ENCODE measurements around the gene GABRD. TPM values are rescaled to one million over a fixed set of nuclear protein-coding genes. Genes with fewer than 3 reads are reported as not detected.

Gene GABRD
- total and polyA plus RNA-seq, 12 donors, result 0.30 to 1.1 (median 0.49) TPM; not detected in 2

DNA sequence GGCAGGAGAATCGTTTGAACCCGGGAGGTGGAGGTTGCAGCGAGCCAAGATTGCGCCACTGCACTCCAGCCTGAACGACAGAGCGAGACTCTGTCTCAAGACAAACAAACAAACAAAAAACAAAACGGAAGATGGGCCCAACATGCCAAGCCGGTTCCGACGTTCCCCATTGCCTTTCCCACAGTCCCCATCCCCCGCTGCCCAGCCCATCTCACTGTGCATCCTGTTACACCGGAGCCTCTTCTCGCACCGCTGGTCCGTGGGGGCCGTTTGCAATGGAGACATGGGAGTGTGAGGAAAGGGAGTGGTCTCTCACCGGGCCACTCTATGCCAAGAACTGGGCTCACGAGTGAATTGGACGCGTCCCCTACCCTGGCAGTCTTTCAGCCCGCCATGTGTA lies 14.3 kb upstream of the GABRD start:
- Histone ChIP-seq H3K27me3 (peaks cover 4 to 79% (median 73%) of the 10 kb centered on the region in 7 donors), H3K4me1 (peaks cover 0 to 7% (median 0%) of the 10 kb centered on the region in 9 donors), H3K4me3 (no peak overlapping the region), H3K9me3 (no peaks in the 10 kb centered on the region), H3K36me3 (no peaks in the 10 kb centered on the region), H3K27ac (no peak overlapping the region)
- ATAC-seq (no peak), DNase-seq (no peak)
- TF ChIP-seq, protein P1, sequence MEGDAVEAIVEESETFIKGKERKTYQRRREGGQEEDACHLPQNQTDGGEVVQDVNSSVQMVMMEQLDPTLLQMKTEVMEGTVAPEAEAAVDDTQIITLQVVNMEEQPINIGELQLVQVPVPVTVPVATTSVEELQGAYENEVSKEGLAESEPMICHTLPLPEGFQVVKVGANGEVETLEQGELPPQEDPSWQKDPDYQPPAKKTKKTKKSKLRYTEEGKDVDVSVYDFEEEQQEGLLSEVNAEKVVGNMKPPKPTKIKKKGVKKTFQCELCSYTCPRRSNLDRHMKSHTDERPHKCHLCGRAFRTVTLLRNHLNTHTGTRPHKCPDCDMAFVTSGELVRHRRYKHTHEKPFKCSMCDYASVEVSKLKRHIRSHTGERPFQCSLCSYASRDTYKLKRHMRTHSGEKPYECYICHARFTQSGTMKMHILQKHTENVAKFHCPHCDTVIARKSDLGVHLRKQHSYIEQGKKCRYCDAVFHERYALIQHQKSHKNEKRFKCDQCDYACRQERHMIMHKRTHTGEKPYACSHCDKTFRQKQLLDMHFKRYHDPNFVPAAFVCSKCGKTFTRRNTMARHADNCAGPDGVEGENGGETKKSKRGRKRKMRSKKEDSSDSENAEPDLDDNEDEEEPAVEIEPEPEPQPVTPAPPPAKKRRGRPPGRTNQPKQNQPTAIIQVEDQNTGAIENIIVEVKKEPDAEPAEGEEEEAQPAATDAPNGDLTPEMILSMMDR (IDR thresholded peaks at IDR 0.05), result no peak
- 66 to 72% methylated on average over 21 of the region's 21 CpGs for WGBS, 2 donors
- intact Hi-C loops (cut with DNase I), result no loop called here

GRCh38 chr1:2009101-2010053 lies 9.8 kb upstream of the GABRD start:
- Histone ChIP-seq H3K27me3 (peaks cover 0 to 64% (median 48%) of the 10 kb centered on the region in 7 donors), H3K9me3 (no peaks in the 10 kb centered on the region), H3K4me1 (peaks cover 0 to 5% (median 0%) of the 10 kb centered on the region in 9 donors), H3K36me3 (no peaks in the 10 kb centered on the region), H3K27ac (no peak overlapping the region), H3K4me3 (no peak overlapping the region)
- intact Hi-C loops (cut with DNase I), result no loop called here
- ATAC-seq, result no peak
- WGBS, 2 donors, result 85 to 87% methylated on average over 27 of the region's 27 CpGs
- DNase-seq, result no peak
- TF ChIP-seq, protein P1 (IDR thresholded peaks at IDR 0.05), result no peak

DNA sequence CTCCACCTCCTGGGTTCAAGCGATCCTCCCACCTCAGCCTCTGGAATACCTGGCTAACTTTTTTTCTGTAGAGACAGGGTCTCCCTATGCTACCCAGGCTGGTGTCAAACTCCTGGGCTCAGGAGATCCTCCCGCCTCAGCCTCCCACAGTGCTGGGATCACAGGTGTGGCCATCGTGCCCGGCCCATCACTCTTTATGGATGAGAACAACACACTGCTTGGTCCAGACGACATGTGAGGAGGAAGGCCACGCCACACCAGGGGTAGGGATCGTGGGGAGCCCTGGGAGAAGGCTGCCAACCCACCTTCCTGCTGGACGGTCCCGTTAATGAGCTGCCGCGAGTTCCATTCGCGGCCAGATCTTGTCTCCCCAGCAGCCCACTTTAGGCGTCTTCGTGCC lies 5.0 kb upstream of the GABRD start:
- TF ChIP-seq, protein P1 (IDR thresholded peaks at IDR 0.05), result no peak
- intact Hi-C loops (cut with DNase I), result no loop called here
- no peaks in the 10 kb centered on the region for H3K36me3 ChIP-seq
- no peaks in the 10 kb centered on the region for H3K9me3 ChIP-seq
- DNase-seq, result no peak
- ATAC-seq, result no peak
- no peak overlapping the region for H3K4me3 ChIP-seq
- peaks cover 0 to 13% (median 7%) of the 10 kb centered on the region in 9 donors for H3K4me1 ChIP-seq
- 77 to 79% methylated on average over 15 of the region's 15 CpGs for WGBS, 2 donors
- peaks cover 0 to 63% (median 34%) of the 10 kb centered on the region in 7 donors for H3K27me3 ChIP-seq
- H3K27ac ChIP-seq, result no peak overlapping the region

GRCh38 chr1:2014741-2015735 lies 4.1 kb upstream of the GABRD start:
- H3K27ac ChIP-seq, result no peak overlapping the region
- no peak overlapping the region for H3K4me3 ChIP-seq
- no peaks in the 10 kb centered on the region for H3K36me3 ChIP-seq
- 56 to 65% methylated on average over 34 of the region's 34 CpGs for WGBS, 2 donors
- intact Hi-C loops (cut with DNase I), result no loop called here
- TF ChIP-seq, protein P1 (IDR thresholded peaks at IDR 0.05), result no peak
- H3K27me3 ChIP-seq, result peaks cover 8 to 67% (median 36%) of the 10 kb centered on the region in 7 donors
- ATAC-seq (peak in 1 of 8 donors; percentile 51), DNase-seq (no peak)
- peaks cover 0 to 17% (median 7%) of the 10 kb centered on the region in 9 donors for H3K4me1 ChIP-seq
- H3K9me3 ChIP-seq, result no peaks in the 10 kb centered on the region
